Retinal pigment epithelial cell (primary cell): ENCODE data around the gene KPNA3.
"Not testable (repeated sequence)": the region's sequence is repeated elsewhere in the genome, so short reads cannot be mapped to it uniquely, and the experiment has no call there.

Experiments
- DNase-seq: peaks from one replicate; pipeline ENCODE4 v3.0.0-alpha.2; 2010; ENCODE audit warnings: low read depth
- H3K4me3 ChIP-seq: 2 replicates; pipeline ENCODE4 v1.5.1; 2011; ENCODE audit warnings: mild to moderate bottlenecking, low read length, control low read depth, moderate library complexity
- CTCF ChIP-seq: conservative IDR thresholded peaks from 2 replicates; pipeline ENCODE4 v1.5.1; 2011; ENCODE audit warnings: low read depth, low read length, control low read depth, inconsistent platforms

KPNA3 gene

DNA sequence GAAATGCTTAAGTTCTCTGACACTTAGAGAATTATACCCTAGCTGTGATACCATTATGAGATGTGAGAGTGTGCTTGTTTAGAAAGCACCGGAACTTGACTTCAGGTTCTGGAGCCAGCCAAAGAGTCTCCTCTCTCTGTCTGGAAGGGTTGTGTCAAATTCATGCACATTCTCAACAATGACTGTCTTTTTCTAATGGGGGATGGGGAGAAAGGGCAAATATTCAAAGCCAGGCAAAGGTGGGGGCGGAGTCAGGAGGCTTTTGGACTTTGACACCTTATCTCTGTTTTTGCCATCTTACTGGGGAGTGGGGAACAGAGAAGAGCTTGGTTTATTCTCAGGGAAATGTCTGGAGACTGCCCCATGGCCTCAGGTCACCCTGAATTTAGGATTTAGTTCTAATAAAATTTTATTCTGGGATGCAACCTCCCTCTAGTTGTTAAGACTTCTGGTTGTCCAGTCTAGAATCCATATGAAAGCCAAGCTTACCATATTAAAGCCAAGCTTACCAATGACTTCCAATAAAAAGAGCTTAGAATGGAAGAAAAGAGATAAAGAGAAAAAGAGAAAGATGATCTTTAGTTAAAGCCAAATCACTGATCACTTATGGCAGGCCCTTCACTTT is 28.2 kb upstream of the KPNA3 start:
- no peak for DNase-seq
- no peak for TF ChIP-seq CTCF
- no peak overlapping the region for H3K4me3 ChIP-seq

DNA sequence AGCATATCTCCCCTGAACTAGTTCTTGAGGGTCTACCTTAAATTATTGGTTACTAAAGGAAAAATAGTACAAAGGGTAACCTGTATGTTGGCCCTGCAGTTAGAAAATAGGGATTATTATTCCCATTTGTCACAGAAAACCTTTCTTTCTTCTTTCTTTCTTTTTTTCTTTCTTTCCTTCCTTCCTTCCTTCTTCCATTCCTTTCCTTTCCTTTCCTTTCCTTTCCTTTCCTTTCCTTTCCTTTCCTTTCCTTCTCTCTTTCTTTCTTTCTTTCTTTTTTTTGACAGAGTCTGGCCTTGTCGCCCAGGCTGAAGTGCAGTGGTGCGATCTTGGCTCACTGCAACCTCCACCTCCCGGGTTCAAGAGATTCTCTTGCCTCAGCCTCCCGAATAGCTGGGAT is 23.6 kb upstream of the KPNA3 start:
- not testable (repeated sequence) for H3K4me3 ChIP-seq, DNase-seq

DNA sequence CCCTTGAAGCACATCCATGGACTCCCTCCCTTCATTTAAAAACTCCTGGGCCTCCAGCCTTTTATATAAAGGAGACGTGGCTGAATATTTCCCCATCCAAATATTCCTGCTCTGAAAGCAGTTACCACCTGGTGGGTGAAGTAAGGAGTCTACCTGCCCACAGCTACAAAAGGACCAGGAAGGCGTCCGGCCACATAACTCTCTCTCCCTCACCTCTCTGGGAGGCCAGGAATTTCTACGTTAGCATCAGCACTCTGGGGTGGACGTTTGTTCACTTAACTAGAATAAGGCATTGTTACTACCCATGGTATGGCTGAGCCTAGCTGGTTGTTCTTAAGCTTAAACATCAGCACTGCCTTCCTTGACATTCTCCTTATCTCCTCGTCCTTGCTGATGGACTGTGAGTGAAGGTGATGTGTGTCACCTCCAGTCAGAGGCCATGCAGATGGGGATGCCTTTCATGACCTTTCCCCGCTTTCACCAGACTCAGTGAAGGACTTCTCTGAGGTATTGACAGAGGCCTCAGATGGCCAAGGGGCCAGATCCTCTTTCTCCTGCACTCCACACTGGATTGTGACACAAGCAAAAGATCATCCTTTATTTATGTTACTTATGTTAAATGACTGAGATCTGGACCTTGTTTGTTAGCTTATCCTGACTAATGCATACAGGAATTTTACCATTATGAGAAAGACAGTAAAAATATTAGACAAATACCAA is 22.2 kb upstream of the KPNA3 start:
- no peak for TF ChIP-seq CTCF
- DNase-seq: no peak
- H3K4me3 ChIP-seq: no peak overlapping the region

DNA sequence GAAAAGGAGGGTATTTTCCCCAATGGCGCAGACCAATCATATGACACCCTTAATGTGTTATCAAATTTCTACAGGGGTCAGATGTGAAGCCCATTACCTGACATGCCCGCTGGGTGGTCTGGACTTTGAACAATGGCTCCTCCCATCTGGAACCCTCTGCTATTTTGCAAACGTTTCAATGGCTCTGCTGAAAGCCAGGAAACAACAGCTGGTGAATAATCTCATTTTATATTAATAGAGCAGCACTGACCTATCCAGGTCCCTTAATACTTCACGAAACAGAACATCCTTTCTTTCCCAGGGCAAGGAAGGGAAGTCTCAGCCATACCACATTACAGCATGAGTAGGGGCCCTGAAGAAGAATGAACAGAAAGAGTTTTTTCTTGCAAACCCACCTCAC is 20.3 kb upstream of the KPNA3 start:
- no peak for DNase-seq
- TF ChIP-seq CTCF: no peak
- H3K4me3 ChIP-seq: no peak overlapping the region

DNA sequence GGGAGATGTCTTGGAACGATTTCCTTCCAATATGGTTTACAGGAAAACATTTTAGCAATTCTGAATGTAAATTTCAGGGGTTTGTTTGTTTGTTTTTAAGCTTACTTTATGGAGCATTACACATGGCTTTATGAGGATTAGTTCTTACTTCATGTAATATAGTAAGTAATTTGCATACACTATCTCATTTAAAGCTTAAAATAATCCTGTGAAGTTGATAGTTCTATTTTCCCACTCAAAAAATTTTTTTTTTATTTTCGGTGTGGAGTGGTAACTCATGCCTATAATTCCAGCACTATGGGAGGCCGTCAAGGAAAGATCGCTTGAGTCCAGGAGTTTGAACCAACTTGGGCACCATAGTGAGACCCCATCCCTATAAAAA is 19.0 kb upstream of the KPNA3 start:
- no peak for TF ChIP-seq CTCF
- H3K4me3 ChIP-seq: no peak overlapping the region
- no peak for DNase-seq

GRCh38 chr13:49810567-49811526 is 18.4 kb upstream of the KPNA3 start:
- DNase-seq: no peak
- TF ChIP-seq CTCF: no peak
- H3K4me3 ChIP-seq: no peak overlapping the region

GRCh38 chr13:49807681-49808080 is 15.2 kb upstream of the KPNA3 start:
- TF ChIP-seq CTCF: no peak
- no peak for DNase-seq

More at GRCh38 chr13:49807681-49808080, 15.2 kb upstream of the KPNA3 start:
- H3K4me3 ChIP-seq: no peak overlapping the region
